Measurements from ENCODE around the gene MUC3A.
A peak's percentile ranks its signal among the peaks of the same experiment; 100 is the strongest.
"Not testable (repeated sequence)": the region's sequence is repeated elsewhere in the genome, so short reads cannot be mapped to it uniquely, and the experiment has no call there.

MUC3A gene

GRCh38 chr7:100974021-100974420 lies 24.7 kb downstream of the MUC3A start:
- DNase-seq (ENCODE audit: low spot score): no peak

DNA sequence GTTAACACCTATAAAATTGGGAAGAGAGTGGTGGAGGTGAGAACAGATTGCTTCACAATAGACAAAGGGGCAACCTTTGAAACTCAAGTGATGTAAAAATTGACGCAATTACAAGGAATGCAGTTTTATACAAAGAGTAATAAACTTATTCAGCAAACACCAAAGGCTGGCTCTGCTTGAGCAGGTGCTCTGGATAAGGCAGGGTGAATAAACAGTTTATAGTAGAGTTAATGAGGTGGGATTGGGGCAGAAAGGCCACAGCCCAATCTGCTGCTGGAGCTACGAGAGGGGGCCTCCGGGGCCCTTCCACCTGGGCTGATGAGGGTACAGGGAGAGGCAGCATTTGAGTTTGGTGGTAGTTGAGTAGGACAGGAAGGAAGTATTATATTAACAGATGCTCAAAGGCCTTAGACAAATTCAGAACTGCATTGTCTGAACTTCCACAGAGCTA lies 26.1 kb downstream of the MUC3A start:
- DNase-seq (ENCODE audit: low spot score): no peak

DNA sequence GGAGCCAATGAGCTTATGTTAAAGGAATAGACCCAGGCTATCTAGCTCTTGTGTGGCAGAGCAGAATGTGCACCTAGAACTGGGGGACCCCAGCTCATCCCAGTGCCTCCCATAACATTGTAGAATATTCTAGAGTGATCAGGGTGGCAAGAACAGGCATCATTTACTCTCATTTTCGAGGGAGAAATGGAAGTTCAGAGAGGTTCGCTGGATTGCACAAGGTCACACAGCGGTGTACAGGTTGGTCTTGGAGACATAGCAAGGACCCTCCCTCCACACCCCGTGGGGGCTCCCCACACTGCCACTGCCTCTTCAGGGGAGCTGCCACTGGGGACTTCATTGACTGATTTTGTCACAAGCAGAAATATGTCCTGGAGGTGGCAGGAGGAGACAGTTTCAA lies 29.0 kb downstream of the MUC3A start:
- DNase-seq (ENCODE audit: low spot score): no peak

DNA sequence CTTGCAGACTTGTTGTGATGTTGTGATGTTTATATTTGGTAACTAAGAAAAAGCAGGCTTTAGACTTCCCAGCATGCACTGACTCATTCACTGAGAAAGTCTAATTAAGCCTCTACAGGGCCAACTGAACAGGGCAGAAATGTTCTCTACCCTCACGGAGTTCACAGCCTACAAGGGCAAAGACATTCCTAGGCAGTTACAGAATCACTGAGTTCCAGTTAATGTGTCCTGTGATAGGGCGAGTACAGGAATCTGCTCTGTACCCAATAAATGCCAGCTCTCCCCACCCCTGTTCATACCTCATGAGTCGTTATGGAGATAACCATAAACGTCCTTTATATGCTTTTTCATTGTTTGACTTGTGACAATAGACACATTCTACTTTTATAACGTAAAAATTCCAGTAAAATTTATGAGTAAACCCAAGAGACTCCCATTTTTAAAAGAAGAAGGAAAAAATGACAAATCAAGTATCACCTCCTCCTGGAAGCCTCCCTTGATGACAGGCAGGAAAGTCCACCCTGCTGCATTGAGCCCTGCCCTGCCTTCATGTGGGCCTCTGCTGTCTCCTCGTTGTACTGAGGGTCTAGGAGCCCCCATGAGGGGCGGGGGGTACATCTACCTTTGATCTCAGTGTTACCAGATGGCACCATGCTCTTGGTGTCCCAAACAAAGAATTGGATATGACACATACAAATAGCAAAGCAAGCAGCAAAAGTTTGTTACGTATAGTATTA lies 34.3 kb downstream of the MUC3A start:
- DNase-seq (ENCODE audit: low spot score): no peak

DNA sequence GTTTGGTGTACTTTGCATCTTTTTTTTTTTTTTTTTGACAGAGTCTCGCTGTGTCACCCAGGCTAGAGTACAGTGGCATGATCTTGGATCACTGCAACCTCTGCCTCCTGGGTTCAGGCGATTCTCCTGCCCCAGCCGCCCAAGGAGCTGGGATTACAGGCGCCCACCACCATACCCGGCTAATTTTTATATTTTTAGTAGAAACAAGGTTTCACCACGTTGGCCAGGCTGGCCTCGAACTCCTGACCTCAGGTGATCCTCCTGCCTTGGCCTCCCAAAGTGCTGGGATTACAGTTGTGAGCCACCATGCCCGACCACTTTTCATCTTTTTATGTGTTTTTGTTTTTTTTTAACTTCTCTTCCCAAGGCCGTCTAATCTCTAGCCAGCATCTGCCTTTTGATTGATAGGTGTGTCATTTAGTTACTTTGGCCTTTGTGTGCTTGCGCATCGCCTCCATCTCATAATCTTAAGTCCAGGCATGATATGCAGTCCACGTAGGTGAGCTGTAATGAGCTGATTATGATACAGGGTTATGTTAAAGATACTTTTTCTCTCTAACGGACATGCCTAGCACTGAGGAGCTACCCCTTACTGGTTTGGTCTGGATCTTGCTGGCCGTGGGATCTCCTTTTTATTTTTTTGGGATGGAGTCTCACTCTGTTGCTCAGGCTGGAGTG lies 35.0 kb downstream of the MUC3A start:
- DNase-seq (ENCODE audit: low spot score): not testable (repeated sequence)

DNA sequence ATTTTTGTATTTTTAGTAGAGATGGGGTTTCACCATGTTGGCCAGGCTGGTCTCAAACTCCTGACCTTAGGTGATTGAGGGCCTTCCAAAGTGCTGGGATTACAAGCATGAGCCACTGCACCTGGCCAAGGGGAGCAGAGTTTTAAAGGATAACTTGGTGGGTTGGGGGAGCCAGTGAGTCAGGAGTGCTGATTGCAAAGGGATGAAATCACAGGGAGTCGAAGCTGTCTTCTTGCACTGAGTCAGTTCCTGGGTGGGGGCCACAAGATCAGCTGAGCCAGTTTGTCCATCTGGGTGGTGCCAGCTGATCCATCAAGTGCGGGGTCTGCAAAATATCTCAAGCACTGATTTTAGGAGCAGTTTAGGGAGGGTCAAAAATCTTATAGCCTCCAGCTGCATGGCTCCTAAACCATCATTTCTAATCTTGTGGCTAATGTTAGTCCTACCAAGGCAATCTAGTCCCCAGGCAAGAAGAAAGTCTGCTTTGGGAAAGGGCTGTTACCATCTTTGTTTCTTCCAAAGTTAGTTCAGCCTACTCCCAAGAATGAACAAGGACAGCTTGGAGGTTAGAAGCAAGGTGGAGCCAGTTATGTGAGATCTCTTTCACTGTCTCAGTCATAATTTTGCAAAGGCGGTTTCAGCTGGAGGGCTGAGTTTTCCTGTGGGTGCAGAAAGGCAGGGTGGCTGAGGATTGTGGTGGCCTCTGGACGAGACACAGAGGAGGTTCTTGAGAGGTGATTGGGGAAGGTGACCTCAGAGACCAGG lies 35.9 kb downstream of the MUC3A start:
- DNase-seq (ENCODE audit: low spot score): not testable (repeated sequence)

GRCh38 chr7:100991631-100992030 lies 42.3 kb downstream of the MUC3A start:
- DNase-seq (ENCODE audit: low spot score): no peak

DNA sequence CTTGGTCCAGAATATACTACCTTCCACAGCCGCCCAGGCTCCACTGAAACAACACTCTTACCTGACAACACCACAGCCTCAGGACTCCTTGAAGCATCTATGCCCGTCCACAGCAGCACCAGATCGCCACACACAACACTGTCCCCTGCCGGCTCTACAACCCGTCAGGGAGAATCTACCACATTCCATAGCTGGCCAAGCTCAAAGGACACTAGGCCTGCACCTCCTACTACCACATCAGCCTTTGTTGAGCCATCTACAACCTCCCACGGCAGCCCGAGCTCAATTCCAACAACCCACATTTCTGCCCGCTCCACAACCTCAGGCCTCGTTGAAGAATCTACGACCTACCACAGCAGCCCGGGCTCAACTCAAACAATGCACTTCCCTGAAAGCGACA lies 42.9 kb downstream of the MUC3A start:
- not testable (repeated sequence) for DNase-seq (ENCODE audit: low spot score)

- DNase-seq (ENCODE audit: low spot score): not testable (repeated sequence)
These were observed 45.3 kb downstream of the MUC3A start for GRCh38 chr7:100994671-100995070.

DNA sequence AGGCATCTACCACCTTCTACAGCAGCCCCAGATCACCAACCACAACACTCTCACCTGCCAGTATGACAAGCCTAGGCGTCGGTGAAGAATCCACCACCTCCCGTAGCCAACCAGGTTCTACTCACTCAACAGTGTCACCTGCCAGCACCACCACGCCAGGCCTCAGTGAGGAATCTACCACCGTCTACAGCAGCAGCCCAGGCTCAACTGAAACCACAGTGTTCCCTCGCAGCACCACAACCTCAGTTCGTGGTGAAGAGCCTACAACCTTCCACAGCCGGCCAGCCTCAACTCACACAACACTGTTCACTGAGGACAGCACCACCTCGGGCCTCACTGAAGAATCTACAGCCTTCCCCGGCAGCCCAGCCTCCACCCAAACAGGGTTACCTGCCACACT lies 49.2 kb downstream of the MUC3A start:
- DNase-seq (ENCODE audit: low spot score): not testable (repeated sequence)

DNA sequence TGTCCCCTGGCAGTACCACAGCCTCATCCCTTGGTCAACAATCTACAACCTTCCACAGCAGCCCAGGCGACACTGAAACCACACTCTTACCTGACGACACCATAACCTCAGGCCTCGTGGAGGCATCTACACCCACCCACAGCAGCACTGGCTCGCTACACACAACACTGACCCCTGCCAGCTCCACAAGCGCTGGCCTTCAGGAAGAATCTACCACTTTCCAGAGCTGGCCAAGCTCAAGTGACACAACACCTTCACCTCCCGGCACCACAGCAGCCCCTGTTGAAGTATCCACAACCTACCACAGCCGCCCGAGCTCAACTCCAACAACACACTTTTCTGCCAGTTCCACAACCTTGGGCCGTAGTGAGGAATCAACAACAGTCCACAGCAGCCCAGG lies 50.0 kb downstream of the MUC3A start:
- DNase-seq (ENCODE audit: low spot score): not testable (repeated sequence)

DNA sequence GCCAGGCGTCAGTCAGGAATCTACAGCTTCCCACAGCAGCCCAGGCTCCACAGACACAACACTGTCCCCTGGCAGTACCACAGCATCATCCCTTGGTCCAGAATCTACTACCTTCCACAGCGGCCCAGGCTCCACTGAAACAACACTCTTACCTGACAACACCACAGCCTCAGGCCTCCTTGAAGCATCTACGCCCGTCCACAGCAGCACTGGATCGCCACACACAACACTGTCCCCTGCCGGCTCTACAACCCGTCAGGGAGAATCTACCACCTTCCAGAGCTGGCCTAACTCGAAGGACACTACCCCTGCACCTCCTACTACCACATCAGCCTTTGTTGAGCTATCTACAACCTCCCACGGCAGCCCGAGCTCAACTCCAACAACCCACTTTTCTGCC lies 50.7 kb downstream of the MUC3A start:
- DNase-seq (ENCODE audit: low spot score): not testable (repeated sequence)

DNA sequence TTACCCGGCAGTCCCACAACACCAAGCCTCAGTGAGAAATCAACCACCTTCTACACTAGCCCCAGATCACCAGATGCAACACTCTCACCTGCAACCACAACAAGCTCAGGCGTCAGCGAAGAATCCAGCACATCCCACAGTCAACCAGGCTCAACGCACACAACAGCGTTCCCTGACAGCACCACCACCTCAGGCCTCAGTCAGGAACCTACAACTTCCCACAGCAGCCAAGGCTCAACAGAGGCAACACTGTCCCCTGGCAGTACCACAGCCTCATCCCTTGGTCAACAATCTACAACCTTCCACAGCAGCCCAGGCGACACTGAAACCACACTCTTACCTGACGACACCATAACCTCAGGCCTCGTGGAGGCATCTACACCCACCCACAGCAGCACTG lies 53.0 kb downstream of the MUC3A start:
- DNase-seq (ENCODE audit: low spot score): not testable (repeated sequence)

GRCh38 chr7:101007361-101007760 lies 58.0 kb downstream of the MUC3A start:
- DNase-seq (ENCODE audit: low spot score): not testable (repeated sequence)

DNA sequence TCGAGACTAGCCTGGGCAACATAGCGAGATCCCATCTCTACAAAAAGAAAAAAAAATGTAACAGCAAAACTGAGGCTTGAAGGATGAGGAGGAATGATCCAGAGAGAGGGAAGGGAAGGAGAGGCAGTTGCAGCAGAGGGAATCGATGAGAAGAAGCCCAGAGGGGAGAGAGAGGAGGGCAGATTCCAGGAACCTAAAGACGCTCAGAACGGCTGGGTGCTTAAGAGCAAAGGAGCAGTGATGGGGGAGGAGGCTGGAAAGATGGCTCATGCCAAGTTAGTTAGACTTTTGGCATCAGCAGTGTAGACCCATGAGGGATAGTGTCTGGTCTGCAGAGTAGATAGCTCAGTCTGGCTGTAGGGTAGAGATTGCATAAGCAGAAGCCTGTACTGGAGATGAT lies 60.3 kb downstream of the MUC3A start:
- DNase-seq (ENCODE audit: low spot score): no peak

DNA sequence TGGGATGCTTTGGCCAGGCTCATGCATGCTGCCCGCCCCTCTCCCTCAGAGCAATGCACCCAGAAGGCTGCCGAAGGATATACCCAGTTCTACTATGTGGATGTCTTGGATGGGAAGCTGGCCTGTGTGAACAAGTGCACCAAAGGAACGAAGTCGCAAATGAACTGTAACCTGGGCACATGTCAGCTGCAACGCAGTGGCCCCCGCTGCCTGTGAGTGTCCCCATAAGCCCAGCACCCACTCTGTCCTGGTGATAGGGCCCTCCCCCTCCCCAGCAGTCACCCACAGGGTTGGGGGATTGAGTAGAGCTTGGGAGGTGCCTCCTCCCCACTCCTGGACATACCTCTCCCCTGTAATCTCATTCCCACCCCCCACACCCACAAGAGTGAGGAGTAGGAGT lies 63.6 kb downstream of the MUC3A start:
- no peak for DNase-seq (ENCODE audit: low spot score)

GRCh38 chr7:101015626-101016025 lies 66.3 kb downstream of the MUC3A start:
- DNase-seq (ENCODE audit: low spot score): no peak

DNA sequence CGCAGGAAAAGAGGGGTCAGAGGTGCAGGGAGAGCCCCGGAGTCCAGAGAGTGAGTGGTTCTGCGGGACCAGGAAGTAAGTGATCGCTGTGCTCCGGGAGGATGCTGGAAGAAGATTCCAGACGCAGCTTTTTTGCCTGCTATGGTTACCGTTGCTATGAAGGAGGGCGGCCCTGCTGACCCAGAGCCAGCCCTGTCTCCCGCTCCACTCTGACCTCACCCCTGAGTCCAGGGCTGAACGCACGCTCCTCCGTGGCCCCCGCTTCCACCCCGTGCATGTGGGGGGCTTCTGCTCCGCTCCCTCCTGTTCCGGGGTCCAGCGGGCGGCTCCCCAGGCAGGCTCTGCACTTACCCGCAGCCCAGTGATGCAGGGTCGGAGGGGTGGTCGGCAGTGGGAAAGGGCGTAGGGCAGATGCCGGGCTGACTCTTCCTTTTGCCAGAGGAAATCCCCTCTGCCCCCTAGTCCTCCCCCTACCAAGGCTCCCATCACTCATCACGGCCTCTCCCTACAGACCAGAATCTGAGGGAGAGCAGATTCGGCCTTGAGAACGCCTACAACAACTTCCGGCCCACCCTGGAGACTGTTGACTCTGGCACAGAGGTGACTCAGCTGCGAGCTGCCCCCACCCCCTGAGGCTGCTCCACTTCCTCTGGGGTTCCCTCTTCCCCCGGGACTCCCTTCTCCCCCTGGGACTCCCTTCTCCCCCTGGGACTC lies 67.9 kb downstream of the MUC3A start:
- peak; percentile 37 for DNase-seq (ENCODE audit: low spot score)
